Stimulated activated CD8-positive, alpha-beta memory T cell treated with anti-CD3 and anti-CD28 coated beads, Interleukin-4, amount 100 ng/mL, for 1 hour (primary cell): ENCODE results near the gene KRTAP3-1.

Experiments used
- DNase-seq, 2 donors: peaks; one replicate each; pipeline ENCODE4 v3.0.0-alpha.2; 2020; ENCODE audit warnings: low read depth in 2 of 2, low spot score in 1 of 2

Gene KRTAP3-1

DNA sequence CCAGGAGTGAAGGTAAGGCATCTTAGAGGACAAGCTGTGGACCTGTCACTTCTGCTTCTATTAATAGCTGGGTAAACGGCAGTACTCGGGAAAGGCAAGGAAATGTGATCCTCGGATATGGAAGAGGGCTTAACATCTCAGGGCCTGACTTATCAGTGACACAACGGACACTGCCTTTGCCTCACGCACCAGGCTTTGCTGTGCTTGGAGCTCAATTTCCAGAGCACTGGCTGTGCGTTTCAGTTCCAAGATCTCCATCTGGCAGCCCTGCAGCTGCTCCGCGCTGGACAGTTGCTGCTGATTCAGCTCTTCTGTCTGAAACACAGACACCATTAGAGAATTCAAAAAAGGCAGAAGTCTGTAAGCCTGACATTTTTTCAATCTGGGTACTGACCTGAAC, 28.3 kb downstream of the KRTAP3-1 start:
- no peak for DNase-seq

DNA sequence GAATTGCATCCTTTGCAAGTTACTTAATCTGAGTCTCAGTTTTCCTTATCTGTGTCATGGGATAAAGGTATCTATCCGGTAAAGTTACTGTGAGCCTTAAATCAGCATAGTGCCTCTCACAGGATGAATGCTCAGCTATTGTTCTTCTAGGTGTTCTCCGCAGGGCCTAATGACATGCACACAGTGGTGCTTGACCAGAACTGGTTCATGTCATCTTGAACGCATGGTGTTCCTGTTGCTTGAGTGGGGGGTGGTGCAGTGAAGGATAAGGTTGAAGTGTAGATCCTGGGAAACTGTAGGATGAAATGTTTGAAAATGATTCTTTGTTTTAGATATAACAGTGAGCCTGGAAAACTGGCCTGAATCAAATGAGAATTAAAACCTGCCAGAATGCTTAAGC, 28.8 kb downstream of the KRTAP3-1 start:
- DNase-seq = no peak

DNA sequence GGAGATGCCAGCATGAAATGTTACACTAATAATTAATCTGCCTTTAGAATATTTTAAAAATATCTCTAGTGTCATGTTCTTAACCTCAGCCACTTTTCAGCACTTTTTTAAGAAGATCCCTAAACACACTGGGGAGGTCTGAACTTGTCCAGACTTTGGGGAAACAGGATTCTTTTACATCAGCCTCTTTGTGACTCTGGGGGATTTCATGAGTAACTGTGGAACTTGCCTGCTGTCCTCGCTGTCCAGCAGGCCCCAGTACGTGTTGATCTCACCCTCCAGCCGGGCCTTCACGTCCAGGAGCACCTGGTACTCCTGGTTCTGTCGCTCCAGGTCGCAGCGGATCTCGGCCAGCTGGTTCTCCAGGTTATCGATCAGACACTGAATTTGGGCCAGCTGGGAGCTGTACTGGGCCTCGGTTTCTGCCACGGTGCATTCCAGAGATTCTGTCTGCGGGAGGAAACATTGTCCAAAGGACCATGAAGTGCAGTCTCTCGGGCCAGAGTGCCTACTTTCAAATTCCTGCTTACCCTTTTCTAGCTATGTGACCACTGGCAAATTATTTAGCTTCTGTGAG, 30.3 kb downstream of the KRTAP3-1 start:
- no peak for DNase-seq

DNA sequence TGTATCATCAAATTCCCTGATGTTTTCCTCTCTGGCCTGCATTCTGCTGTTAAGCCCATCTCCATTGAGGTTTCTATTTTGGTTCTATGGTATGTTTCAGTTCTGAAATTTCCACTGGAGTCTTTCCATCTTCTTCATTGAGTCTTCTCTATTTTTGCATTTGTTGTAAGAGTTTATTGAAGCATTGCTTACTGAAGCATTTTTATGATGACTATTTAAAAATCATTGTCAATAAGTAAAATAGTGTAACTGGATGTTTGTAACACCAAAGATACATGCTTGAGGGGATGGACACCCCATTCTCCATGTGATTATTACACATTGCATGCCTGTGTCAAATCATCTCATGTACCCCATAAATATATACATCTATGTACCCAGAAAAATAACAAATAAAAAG, 33.4 kb downstream of the KRTAP3-1 start:
- no peak for DNase-seq

DNA sequence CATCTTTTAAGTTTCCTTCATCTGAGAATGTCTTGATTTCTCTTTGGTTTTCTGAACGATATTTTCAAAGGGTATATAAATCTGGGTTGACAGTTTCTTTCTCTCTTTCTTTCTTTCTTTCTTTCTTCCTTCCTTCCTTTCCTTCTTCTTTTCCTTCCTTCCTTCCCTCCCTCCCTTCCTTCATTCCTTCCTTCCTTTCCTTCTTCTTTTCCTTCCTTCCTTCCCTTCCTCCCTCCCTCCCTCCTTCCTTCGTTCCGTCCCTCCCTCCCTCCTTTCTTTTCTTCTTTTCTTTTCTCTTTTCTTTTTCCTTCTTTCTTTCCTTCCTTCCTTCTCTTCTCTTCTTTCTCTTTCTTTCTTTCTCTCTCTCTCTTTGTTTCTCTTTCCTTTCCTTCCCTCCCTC, 34.6 kb downstream of the KRTAP3-1 start:
- no peak for DNase-seq

DNA sequence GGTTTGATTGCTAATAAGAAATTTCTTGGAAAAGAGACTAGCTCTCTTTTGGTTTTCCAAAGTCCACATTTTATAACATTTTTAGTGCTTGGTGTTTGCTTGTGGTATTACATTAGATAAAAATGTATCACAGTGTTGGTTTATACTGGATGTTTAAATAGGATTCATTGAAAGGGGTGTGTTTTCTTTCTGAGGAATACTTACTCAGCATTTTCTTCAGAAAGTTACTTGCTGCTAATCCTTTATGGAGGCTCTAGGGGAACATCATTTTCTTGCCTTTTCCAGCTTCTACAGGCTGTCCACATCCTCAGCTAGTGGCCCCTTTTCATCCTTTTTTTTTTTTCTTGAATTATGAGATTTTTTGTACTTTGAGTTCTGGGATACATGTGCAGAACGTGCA, 41.3 kb downstream of the KRTAP3-1 start:
- no peak for DNase-seq

DNA sequence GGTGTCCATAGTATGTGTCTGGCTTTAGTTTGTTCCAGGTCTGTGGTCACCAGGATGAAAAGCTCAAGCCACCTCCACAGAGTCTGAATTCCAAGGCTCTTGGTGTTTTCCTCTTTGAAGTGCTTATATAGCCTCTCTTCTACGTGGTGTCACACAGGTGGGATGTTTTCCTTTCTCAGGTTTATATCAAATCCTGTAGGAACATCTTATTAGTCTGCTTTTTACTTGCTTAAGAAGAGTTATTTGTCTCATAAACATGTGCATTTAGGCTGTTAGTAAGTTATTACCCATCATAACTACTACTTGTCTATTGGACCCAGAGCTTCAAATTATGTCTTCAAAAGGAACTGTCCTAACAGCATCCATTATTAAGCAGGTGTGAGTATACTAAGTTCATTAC, 42.1 kb downstream of the KRTAP3-1 start, which contains the start of gene KRT39:
KRT39 (minus strand) TSS at position 101 of the 400 bp plus-strand sequence; CDS start at position 9, 92 bp downstream.
- no peak for DNase-seq

DNA sequence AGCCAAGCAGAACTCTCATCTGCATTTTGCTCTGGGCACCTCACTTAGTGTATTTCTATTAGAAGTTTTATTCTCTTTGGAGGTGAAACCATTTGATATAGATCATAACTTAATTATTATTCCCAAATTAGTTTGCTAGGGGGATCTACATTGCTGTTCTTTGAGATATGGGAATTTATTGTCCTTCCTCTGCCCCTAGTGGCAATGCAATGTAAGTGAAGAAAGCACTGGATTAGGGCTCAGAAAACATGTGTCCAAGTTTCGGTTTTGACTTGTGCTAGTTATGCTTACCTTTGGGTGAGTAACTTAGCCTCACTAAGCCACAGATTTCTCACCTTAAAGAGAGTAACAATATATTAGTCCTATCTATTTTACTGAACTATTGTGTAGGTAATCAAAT, 45.1 kb downstream of the KRTAP3-1 start:
- DNase-seq = no peak

DNA sequence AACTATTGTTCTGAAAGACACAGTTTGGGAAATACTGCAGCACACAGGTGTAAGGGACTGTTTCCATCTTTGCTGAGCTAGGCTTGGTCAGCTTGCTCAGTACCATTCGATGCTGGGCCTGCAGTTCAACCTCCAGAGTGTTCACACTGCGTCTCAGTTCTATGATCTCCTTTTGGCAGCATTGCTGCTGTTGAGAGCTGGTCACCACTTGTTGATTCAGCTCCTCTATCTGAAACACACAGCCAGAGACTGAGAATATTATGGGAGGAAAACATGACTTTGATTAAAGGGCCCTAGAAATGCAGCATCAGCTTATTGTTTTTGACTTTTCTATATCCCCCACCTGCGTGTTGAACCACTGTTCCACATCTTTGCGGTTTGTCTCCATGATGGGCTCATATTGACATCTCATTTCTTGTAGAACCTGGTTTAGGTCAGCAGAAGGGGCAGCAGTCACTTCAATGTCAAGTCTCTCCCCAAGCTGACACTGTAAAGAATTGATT, 46.8 kb downstream of the KRTAP3-1 start:
- no peak for DNase-seq

DNA sequence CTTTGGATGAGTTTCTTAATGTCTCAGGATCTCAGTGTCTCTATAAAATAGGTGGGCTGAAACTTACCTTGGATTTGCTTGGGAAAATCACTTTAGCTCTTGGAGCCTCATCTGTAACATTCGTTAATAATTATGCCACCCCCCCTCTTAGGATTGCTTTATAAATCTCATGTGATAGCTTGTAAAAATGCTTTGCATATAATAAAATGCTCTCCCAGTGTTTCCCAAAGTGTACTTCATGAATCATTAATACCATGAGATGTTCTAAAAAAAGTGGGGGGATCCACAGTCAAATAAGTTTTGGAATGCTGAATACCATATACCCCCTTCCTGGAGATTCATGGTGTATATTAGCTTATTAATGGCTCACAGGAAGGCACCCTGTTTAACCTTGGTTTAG, 47.3 kb downstream of the KRTAP3-1 start:
- DNase-seq = no peak

DNA sequence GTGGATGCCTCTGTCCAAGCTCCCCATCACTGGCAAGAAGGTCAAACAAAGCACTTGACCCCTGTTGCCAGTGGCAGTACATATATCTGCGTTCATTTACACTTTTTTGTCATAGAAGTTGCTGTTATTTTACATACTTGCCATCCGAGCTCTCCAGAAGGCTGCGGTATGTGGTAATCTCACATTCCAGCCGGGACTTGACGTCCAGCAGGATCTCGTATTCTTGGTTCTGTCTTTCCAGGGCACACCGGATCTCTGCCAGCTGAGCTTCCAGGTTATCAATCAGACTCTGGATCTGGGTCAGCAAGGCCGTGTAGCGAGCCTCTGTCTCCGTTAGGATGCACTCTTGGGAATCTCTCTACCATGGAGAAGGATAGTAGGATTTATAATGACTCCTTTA, 48.8 kb downstream of the KRTAP3-1 start:
- DNase-seq = no peak
